Lung (tissue), 16 donors: ENCODE results near the gene EXOC3L4. TPM values are rescaled to one million over a fixed set of nuclear protein-coding genes. Genes with fewer than 3 reads are reported as not detected.
"Not testable (repeated sequence)": the region's sequence is repeated elsewhere in the genome, so short reads cannot be mapped to it uniquely, and the experiment has no call there.

Source experiments
- ATAC-seq: fragments of 200-7000 bp; cut with Tn5 transposase; one replicate; pipeline ENCODE4 v1.9.1; 2020; ENCODE audit warnings: moderate number of reproducible peaks; ENCODE audit not compliant: insufficient read depth, low FRiP score
- DNase-seq, 3 donors: peaks; one replicate each; pipeline ENCODE4 v3.0.0-alpha.2; 2013 to 2017
- H3K27ac ChIP-seq, 2 donors: one replicate each; pipeline ENCODE4 v1.5.1; 2013; ENCODE audit warnings: mild to moderate bottlenecking in 2 of 2, moderate library complexity in 2 of 2, control low read depth in 1 of 2, inconsistent platforms in 1 of 2, low read depth in 1 of 2, low read length in 1 of 2
- H3K27me3 ChIP-seq, 3 donors: one replicate each; pipeline ENCODE4 v1.5.1; 2013; ENCODE audit warnings: low read length in 2 of 3; ENCODE audit not compliant: control insufficient read depth in 3 of 3, insufficient read depth in 3 of 3
- H3K36me3 ChIP-seq, 4 donors: one replicate each; pipeline ENCODE4 v1.5.1; 2013; ENCODE audit warnings: low read length in 4 of 4, mild to moderate bottlenecking in 1 of 4, moderate library complexity in 1 of 4; ENCODE audit not compliant: control insufficient read depth in 4 of 4, insufficient read depth in 4 of 4
- H3K4me1 ChIP-seq, 5 donors: one replicate each; pipeline ENCODE4 v1.5.1; 2013; ENCODE audit warnings: low read length in 5 of 5, mild to moderate bottlenecking in 2 of 5, moderate library complexity in 1 of 5; ENCODE audit not compliant: control insufficient read depth in 5 of 5, insufficient read depth in 5 of 5
- H3K4me3 ChIP-seq: one replicate; pipeline ENCODE4 v1.5.1; 2013; ENCODE audit warnings: mild to moderate bottlenecking, control low read depth, moderate library complexity
- H3K9ac ChIP-seq, 2 donors: one replicate each; pipeline ENCODE4 v1.5.1; 2013; ENCODE audit warnings: low read length in 2 of 2, control low read depth in 1 of 2; ENCODE audit not compliant: insufficient read depth in 1 of 2
- H3K9me3 ChIP-seq, 4 donors: one replicate each; pipeline ENCODE4 v1.5.1; 2013; ENCODE audit warnings: low read length in 3 of 4, mild to moderate bottlenecking in 1 of 4, moderate library complexity in 1 of 4; ENCODE audit not compliant: control insufficient read depth in 4 of 4, insufficient read depth in 3 of 4
- WGBS, 2 donors: extraction: QIAGEN DNeasy Blood & Tissue Kit; methylation state at CpG; one replicate each; pipeline ENCODE4 v1.1.7; 2013; 5-methylcytosine and 5-hydroxymethylcytosine counted together
- long read RNA-seq, 5 donors: transcript quantifications; one replicate each; lab custom pipeline, GENCODE V29; 2026
- polyA plus RNA-seq, 2 donors: library from polyadenylated mRNA; stranded (reverse); fragments of 200-250 nt; gene quantifications; one replicate each; pipeline ENCODE4 v1.2.1, GENCODE V29; 2013
- total RNA-seq, 2 donors: library from RNA; depleted of rRNA in 1 of 2; stranded (reverse); fragments of >200 nt in 1 of 2; gene quantifications; one replicate each; pipeline ENCODE4 v1.2.1, GENCODE V29; 2014 to 2021
- TF ChIP-seq, protein P1 (sequence below): IDR thresholded peaks from 2 replicates; pipeline ENCODE4 v1.5.1; 2012; ENCODE audit warnings: mild to moderate bottlenecking; ENCODE audit errors: control extremely low read depth, extremely low read depth
- donor health status: control.
- donor health status: control.
- donor health status: Bipolar disorder and iron deficiency.
- donor health status: healthy.
- donor health status: DM: yes; HTN: yes; CAD: no.

EXOC3L4 gene
- total RNA-seq, result 1 to 10 TPM; 3.6 to 4.0 TPM
- polyA plus RNA-seq, result 1 to 10 TPM; 3.0 to 4.6 TPM
- long read RNA-seq, donor 1, result 0 reads
- long read RNA-seq, donor 2, result 0 reads
- long read RNA-seq, donor 3, result 0 reads
- long read RNA-seq, donor 4, result 0 reads
- long read RNA-seq, donor 5, result 0 reads

DNA sequence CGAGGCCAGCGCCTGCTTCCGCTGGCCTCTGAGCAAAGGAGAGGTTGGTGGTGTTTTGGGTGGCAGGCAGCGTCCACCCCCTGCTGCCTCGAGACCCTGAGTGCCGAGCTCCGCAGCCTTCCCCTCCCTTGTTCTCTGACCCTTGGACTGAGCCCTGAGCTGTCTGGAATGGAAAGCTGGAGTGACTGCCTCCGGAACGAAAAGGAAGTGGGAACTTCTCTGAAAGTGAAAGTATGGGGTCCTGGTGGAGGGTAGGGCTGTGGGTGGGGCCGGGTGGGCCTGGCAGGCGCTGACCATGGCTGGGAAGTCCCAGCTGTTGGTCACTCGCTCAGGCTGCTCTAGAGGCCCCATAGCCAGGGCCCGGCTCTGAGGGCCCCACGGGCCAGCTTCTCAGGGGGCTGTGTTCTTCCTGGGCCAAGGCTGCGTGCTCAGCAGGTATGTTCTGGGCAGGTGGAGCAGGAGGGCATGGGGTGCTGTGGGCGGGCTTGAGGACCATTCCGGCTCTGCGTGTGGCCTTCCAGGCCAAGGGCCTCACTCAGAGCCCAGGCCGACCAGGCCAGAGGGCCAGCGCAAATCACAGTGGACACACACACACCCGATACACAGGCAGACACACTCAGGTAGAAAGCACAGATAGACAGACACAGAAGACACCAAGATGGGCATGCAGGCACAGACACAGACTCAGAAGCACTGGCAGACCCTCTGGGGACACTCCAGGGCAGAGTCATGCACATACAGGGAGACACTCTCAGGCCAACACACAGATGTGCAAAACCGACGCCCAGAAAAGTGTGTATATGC is at the start of gene EXOC3L4:
Gene EXOC3L4, plus strand, starts transcription at position 320 of the 804 bp plus-strand sequence. CDS start 5,495 bp downstream, outside the sequence.
- peaks cover 0 to 25% (median 9%) of the 10 kb centered on the region in 5 donors for H3K4me1 ChIP-seq
- TF ChIP-seq, protein P1, sequence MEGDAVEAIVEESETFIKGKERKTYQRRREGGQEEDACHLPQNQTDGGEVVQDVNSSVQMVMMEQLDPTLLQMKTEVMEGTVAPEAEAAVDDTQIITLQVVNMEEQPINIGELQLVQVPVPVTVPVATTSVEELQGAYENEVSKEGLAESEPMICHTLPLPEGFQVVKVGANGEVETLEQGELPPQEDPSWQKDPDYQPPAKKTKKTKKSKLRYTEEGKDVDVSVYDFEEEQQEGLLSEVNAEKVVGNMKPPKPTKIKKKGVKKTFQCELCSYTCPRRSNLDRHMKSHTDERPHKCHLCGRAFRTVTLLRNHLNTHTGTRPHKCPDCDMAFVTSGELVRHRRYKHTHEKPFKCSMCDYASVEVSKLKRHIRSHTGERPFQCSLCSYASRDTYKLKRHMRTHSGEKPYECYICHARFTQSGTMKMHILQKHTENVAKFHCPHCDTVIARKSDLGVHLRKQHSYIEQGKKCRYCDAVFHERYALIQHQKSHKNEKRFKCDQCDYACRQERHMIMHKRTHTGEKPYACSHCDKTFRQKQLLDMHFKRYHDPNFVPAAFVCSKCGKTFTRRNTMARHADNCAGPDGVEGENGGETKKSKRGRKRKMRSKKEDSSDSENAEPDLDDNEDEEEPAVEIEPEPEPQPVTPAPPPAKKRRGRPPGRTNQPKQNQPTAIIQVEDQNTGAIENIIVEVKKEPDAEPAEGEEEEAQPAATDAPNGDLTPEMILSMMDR, result no peak
- peak within 1 kb of the TSS in 1 of 2 donors; percentile 80 for H3K9ac ChIP-seq
- no peak within 1 kb of the TSS for H3K4me3 ChIP-seq
- no peaks in the 10 kb centered on the region for H3K36me3 ChIP-seq
- H3K27ac ChIP-seq, result peak within 1 kb of the TSS in 1 of 2 donors; percentile 30
- peak; percentile 74 to 83 (median 82) for DNase-seq
- no peaks in the 10 kb centered on the region for H3K27me3 ChIP-seq
- no peaks in the 10 kb centered on the region for H3K9me3 ChIP-seq
- 73 to 76% methylated on average over 21 to 23 of the region's 23 CpGs for WGBS, 2 donors
- ATAC-seq, result no peak

DNA sequence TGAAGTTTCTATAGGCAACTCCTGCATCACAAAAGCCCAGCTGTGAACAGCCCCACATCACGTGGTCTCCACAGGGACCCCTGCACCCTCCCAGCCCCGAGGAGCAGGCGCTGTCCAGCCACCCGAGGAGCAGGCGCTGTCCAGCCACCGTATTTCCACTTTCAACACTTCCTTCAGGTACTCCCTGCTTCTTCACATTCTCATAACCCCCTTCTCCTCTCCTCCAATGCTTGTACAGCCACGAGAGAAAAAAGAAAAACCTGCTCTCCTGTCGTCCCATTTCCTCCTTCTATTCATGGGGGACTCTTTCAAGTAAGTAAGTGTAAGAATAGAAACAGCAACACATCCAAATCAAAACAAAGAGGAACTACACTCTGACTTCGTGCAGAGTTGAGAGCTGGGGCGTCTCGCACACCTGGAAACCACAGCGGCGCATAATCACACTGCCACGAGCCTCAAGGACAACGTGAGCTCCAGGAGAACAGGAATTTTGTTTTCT is 49.1 kb upstream of the EXOC3L4 start:
- no peak for ATAC-seq
- Histone ChIP-seq H3K27me3 (no peaks in the 10 kb centered on the region), H3K27ac (no peak overlapping the region)

DNA sequence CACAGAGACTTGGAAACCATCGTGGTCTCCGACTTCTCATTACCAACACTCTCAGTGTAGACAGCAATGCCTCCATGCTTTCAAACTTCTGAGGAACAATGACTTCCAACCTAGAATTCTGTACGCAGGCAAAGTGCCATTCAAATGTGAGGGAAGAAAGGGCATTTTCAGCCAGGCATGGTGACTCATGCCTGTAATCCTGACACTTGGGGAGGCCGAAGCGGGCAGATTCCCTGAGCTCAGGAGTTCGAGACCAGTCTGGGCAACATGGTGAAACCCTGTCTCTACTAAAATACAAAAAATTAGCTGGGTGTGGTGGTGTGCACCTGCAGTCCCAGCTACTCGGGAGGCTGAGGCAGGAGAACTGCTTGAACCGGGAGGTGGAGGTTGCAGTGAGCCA is 47.1 kb upstream of the EXOC3L4 start:
- 95 to 96% methylated on average over 8 of the region's 8 CpGs for WGBS, 2 donors
- not testable (repeated sequence) for H3K9me3 ChIP-seq, H3K36me3 ChIP-seq, ATAC-seq, H3K27ac ChIP-seq, H3K27me3 ChIP-seq, H3K9ac ChIP-seq, DNase-seq, H3K4me3 ChIP-seq
- H3K4me1 ChIP-seq, result peaks cover 0 to 17% (median 11%) of the 10 kb centered on the region in 5 donors

More for the DNA sequence above, 49.1 kb upstream of the EXOC3L4 start:
- Histone ChIP-seq H3K4me1 (peaks cover 0 to 17% (median 11%) of the 10 kb centered on the region in 5 donors), H3K9ac (no peak overlapping the region), H3K9me3 (no peaks in the 10 kb centered on the region), H3K4me3 (no peak overlapping the region), H3K36me3 (peaks cover 0 to 12% (median 4%) of the 10 kb centered on the region in 4 donors)
- WGBS, 2 donors, result 5 to 20% methylated on average over 15 of the region's 15 CpGs
- DNase-seq, result peak; percentile 20 to 34 (median 32)
- TF ChIP-seq, protein P1, result no peak

DNA sequence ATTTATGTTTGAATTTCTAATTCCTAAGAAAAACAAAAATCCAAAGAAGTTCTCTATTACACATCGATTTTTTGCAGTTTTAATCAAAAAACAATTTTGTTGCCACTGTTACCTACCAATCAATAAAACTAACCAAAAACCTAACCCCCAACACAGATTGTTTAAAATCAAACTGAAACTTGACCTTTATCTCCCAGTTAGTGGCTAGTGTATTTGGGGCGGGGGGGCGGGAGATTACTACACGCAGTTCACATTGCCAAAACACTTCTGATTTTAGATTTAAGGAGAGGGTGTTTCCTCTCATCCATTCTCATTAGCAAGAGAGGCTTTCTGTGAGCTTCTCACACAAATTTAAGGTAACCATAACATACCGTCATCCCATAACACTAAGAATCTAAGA is 43.6 kb upstream of the EXOC3L4 start:
- Histone ChIP-seq H3K9ac (no peak overlapping the region), H3K9me3 (no peaks in the 10 kb centered on the region), H3K4me3 (no peak overlapping the region), H3K4me1 (peaks cover 3 to 11% (median 9%) of the 10 kb centered on the region in 5 donors), H3K27me3 (no peaks in the 10 kb centered on the region), H3K36me3 (peaks cover 0 to 2% (median 0%) of the 10 kb centered on the region in 4 donors), H3K27ac (no peak overlapping the region)
- WGBS, 2 donors, result 74 to 90% methylated on average over 5 of the region's 5 CpGs
- DNase-seq, result no peak
- no peak for ATAC-seq
- TF ChIP-seq, protein P1, result no peak
